ENCODE results near the gene GRIN3B.

GRCh38 chr19:1019616-1019961 is 19.4 kb downstream of the GRIN3B start:
- no peak for TF ChIP-seq CTCF (IDR thresholded peaks at IDR 0.05)
- no peak for TF ChIP-seq POLR2A (IDR thresholded peaks at IDR 0.05)

Measured in uterus (tissue), 2 donors.